ENCODE measurements around the gene PUS1. TPM values are rescaled to one million over a fixed set of nuclear protein-coding genes. Genes with fewer than 3 reads are reported as not detected.

Gene PUS1
- total and polyA plus RNA-seq, 10 of the 15 experiments (the other 5 are each of a cell fraction or from before 2014, with no cell fraction given) = 1.3 to 74.2 (median 25.4) TPM

DNA sequence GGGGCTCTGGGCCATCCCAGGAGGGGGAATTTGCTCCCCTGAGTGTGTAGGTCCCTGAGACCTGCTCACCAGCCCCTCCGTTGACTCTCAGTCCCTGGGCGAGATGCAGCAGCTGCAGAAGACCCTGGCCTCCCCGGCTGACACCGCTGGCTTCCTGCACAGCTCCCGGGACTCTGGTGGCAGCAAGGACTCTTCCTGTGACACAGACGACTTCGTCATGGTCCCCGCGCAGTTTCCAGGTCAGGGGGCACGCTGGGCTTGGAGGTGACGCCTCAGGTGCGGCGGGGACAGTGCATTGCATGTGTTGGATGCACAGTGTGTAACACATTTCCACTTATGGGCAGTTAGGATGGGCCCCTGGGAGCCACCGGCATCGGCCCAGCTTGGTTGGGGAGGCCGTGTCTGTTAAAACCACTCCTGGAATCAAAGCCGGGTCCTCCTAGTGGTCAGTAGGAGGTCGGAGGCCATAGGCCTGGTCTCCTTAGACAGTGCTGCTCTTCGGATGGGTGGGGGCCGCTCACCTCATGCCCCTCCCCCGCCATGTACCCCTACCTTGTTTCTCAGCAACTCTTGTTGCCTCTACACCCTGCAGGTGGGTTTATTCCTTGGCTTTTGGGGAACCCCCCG is 17.1 kb upstream of the PUS1 start (continued):
- TF ChIP-seq ELK1 (IDR thresholded peaks at IDR 0.05; ENCODE audit: low read depth, low read length) = no peak
- TF ChIP-seq SUZ12 (IDR thresholded peaks at IDR 0.05; ENCODE audit: unreplicated experiment) = no peak
- no peak for TF ChIP-seq RFX5 (IDR thresholded peaks at IDR 0.05; ENCODE audit: low read depth, low read length)

GRCh38 chr12:131912518-131913274 is 16.4 kb upstream of the PUS1 start:
- Histone ChIP-seq H3K4me1 (ENCODE audit: control insufficient read depth, insufficient read depth, low read length) (no peaks in the 10 kb centered on the region), H3K9ac (ENCODE audit: control insufficient read depth, insufficient read depth, low read length) (no peak overlapping the region), H2AFZ (ENCODE audit: control insufficient read depth, low read depth, low read length) (no peak overlapping the region), H3K4me2 (ENCODE audit: control insufficient read depth, insufficient read depth) (no peak overlapping the region), H3K4me3 (no peak overlapping the region), H3K27me3 (replicated peaks in 1 of 2; ENCODE audit: control insufficient read depth in 2 of 2, insufficient read depth in 2 of 2, low read length in 1 of 2) (no peaks in the 10 kb centered on the region), H3K36me3 (ENCODE audit: control insufficient read depth in 2 of 2, insufficient read depth in 2 of 2, low read length in 1 of 2) (no peaks in the 10 kb centered on the region; a peak in 3 of 4 replicates), H3K79me2 (ENCODE audit: control insufficient read depth, insufficient read depth, low read length) (no peaks in the 10 kb centered on the region), H3K27ac (ENCODE audit: control insufficient read depth, insufficient read depth) (no peak overlapping the region), H3K9me3 (replicated peaks; ENCODE audit: control insufficient read depth, insufficient read depth, low read length) (no peaks in the 10 kb centered on the region), H4K20me1 (ENCODE audit: control insufficient read depth, insufficient read depth) (no peaks in the 10 kb centered on the region)
- CTCF ChIA-PET = no interaction called here
- intact Hi-C loops (cut with micrococcal nuclease; ENCODE audit: unreplicated experiment) = no loop called here
- BruUV-seq (replicated peaks) = no TSS peak
- SMC1A ChIA-PET (ENCODE audit: uncharacterized antibody, unreplicated experiment) = no interaction called here
- RAD21 ChIA-PET (ENCODE audit: unreplicated experiment) = no interaction called here
- FAIRE-seq (no peak), ATAC-seq (no peak), DNase-seq (ENCODE audit: low read depth, low spot score) (no peak)
- POLR2A ChIA-PET = no interaction called here
- in situ Hi-C loops (cut with MboI) = no loop called here
- TF ChIP-seq ZNF207 (IDR thresholded peaks at IDR 0.05; ENCODE audit: borderline replicate concordance) (no peak), EZH2 (IDR thresholded peaks at IDR 0.05; ENCODE audit: borderline replicate concordance, control insufficient read depth, low read depth, low read length) (no peak), SUZ12 (IDR thresholded peaks at IDR 0.05; ENCODE audit: unreplicated experiment) (no peak), ASH2L (IDR thresholded peaks at IDR 0.05; ENCODE audit: borderline replicate concordance, low read depth) (no peak), ATF3 (IDR thresholded peaks at IDR 0.05; ENCODE audit: borderline replicate concordance, extremely low read depth, low read depth, low read length) (no peak), STAT1 (conservative IDR thresholded peaks at IDR 0.05) (no peak), NR2C2 (IDR thresholded peaks at IDR 0.05; ENCODE audit: borderline replicate concordance, control insufficient read depth, insufficient read length, low read depth) (no peak), IRF3 (IDR thresholded peaks at IDR 0.05) (no peak), FOS (IDR thresholded peaks at IDR 0.05; ENCODE audit: borderline replicate concordance, extremely low read depth, insufficient read length) (no peak)
- WGBS (ENCODE audit: insufficient coverage, insufficient replicate concordance, low lambda C conversion rate, missing lambda C conversion rate) = 94% methylated on average over 20 of the region's 20 CpGs

Measured in GM12878 (cell line).